GM12878 (cell line): ENCODE measurements around the gene HNMT. TPM values are rescaled to one million over a fixed set of nuclear protein-coding genes. Genes with fewer than 3 reads are reported as not detected.

Source experiments
- ATAC-seq: fragments of 200-7000 bp; cut with Tn5 transposase; 3 replicates; pipeline ENCODE4 v1.9.1; 2020; ENCODE audit warnings: mild to moderate bottlenecking, moderate library complexity
- BruUV-seq: library from RNA; stranded (reverse); fragments of 400-500 nt; replicated peaks from 2 replicates; lab custom pipeline; 2021; lab: Mats Ljungman, UMichigan
- CTCF ChIA-PET: fragments of 300-600 bp; sonication (Branson Sonifier 250); formaldehyde crosslinking; extraction: SDS; loops from one replicate; lab custom pipeline; 2021; ENCODE audit warnings: inconsistent platforms; lab: Yijun Ruan, JAX
- POLR2A ChIA-PET: fragments of 350-600 bp; formaldehyde crosslinking; extraction: SDS; loops from one replicate; lab custom pipeline; 2021; ENCODE audit warnings: inconsistent platforms; lab: Charles Lee
- RAD21 ChIA-PET: fragments of 300-600 bp; sonication (Branson Sonifier 250); formaldehyde crosslinking; loops from one replicate; lab custom pipeline; 2023; ENCODE audit warnings: antibody characterized with exemption; ENCODE audit not compliant: unreplicated experiment; lab: Charles Lee
- SMC1A ChIA-PET: fragments of 300-600 bp; sonication (Branson Sonifier 250); formaldehyde crosslinking; loops from one replicate; lab custom pipeline; 2023; ENCODE audit not compliant: unreplicated experiment, uncharacterized antibody; lab: Charles Lee
- DNase-seq: peaks from one replicate; pipeline ENCODE4 v3.0.0-alpha.2; 2011; ENCODE audit warnings: low read depth, low spot score
- FAIRE-seq: peaks from 3 replicates; lab custom pipeline; 2011; peaks lifted over from hg19 to GRCh38; lab: Jason Lieb, UNC
- H2AFZ ChIP-seq: 2 replicates; pipeline ENCODE4 v1.6.0; 2011; ENCODE audit warnings: low read depth, low read length, control low read depth; ENCODE audit not compliant: control insufficient read depth
- H3K27ac ChIP-seq: 2 replicates; pipeline ENCODE4 v1.5.1; 2011; ENCODE audit warnings: control low read depth; ENCODE audit not compliant: control insufficient read depth, insufficient read depth
- H3K27me3 ChIP-seq, 2 experiments: replicated peaks in 1 of 2; 2 replicates each; pipeline versions ENCODE4 v1.6.0 to v1.6.1; 2011; ENCODE audit warnings: low read length in 1 of 2; ENCODE audit not compliant: control insufficient read depth in 2 of 2, insufficient read depth in 2 of 2
- H3K36me3 ChIP-seq, 2 experiments: 2 replicates each; pipeline ENCODE4 v1.5.1; 2011; ENCODE audit warnings: low read length in 1 of 2; ENCODE audit not compliant: control insufficient read depth in 2 of 2, insufficient read depth in 2 of 2
- H3K4me1 ChIP-seq: 2 replicates; pipeline ENCODE4 v1.6.1; 2011; ENCODE audit warnings: mild to moderate bottlenecking, low read length, moderate library complexity, mixed read lengths; ENCODE audit not compliant: control insufficient read depth, insufficient read depth
- H3K4me2 ChIP-seq: 2 replicates; pipeline ENCODE4 v1.6.0; 2011; ENCODE audit warnings: control low read depth; ENCODE audit not compliant: control insufficient read depth, insufficient read depth
- H3K4me3 ChIP-seq: fragments of 200-600 bp; sonication (generic); 2 replicates; pipeline ENCODE4 v1.5.1; 2016
- H3K79me2 ChIP-seq: 2 replicates; pipeline ENCODE4 v1.6.0; 2011; ENCODE audit warnings: low read length; ENCODE audit not compliant: control insufficient read depth, insufficient read depth
- H3K9ac ChIP-seq: 2 replicates; pipeline ENCODE4 v1.8.0; 2011; ENCODE audit warnings: low read length, control low read depth, mixed read lengths; ENCODE audit not compliant: control insufficient read depth, insufficient read depth
- H3K9me3 ChIP-seq: replicated peaks from 3 replicates; pipeline ENCODE4 v1.5.1; 2011; ENCODE audit warnings: mild to moderate bottlenecking, low read length; ENCODE audit not compliant: control insufficient read depth, insufficient read depth
- H4K20me1 ChIP-seq: 2 replicates; pipeline ENCODE4 v1.6.0; 2011; ENCODE audit not compliant: control insufficient read depth, insufficient read depth
- BCL11A ChIP-seq: IDR thresholded peaks from 2 replicates; pipeline ENCODE4 v1.6.1; 2011; ENCODE audit warnings: low read depth, low read length
- BRCA1 ChIP-seq: IDR thresholded peaks from 2 replicates; pipeline ENCODE4 v1.6.1; 2011; ENCODE audit warnings: low read depth, low read length, improper control_type of control experiment
- DPF2 ChIP-seq: fragments of 450-650 bp; IDR thresholded peaks from 2 replicates; pipeline ENCODE4 v1.6.1; 2017; ENCODE audit warnings: mild to moderate bottlenecking
- EP300 ChIP-seq, 2 experiments: fragments of 150-350 bp in 1 of 2; IDR thresholded peaks; 2 replicates each; pipeline ENCODE4 v1.6.1; 2011 to 2012; ENCODE audit warnings: low read depth in 2 of 2, low read length in 2 of 2, borderline replicate concordance in 1 of 2, improper control_type of control experiment in 1 of 2, inconsistent platforms in 1 of 2; ENCODE audit not compliant: control insufficient read depth in 1 of 2
- ESRRA ChIP-seq: IDR thresholded peaks from 2 replicates; pipeline ENCODE4 v1.6.1; 2012; ENCODE audit warnings: mild to moderate bottlenecking, low read length, improper control_type of control experiment
- FOXM1 ChIP-seq: IDR thresholded peaks from 2 replicates; pipeline ENCODE4 v1.6.1; 2012; ENCODE audit warnings: low read depth, mild to moderate bottlenecking, inconsistent platforms, low read length, moderate library complexity
- IKZF2 ChIP-seq, 2 experiments: fragments of 450-650 bp; IDR thresholded peaks; 2 replicates each; pipeline ENCODE4 v1.6.1; 2017; ENCODE audit warnings: mild to moderate bottlenecking in 2 of 2, moderate library complexity in 2 of 2
- LARP7 ChIP-seq: fragments of 450-650 bp; IDR thresholded peaks from 2 replicates; pipeline ENCODE4 v1.6.1; 2017; ENCODE audit warnings: mild to moderate bottlenecking
- NFIC ChIP-seq: IDR thresholded peaks from 2 replicates; pipeline ENCODE4 v1.6.1; 2012; ENCODE audit warnings: low read depth, mild to moderate bottlenecking, inconsistent platforms, low read length, moderate library complexity
- PAX5 ChIP-seq: IDR thresholded peaks from 2 replicates; pipeline ENCODE4 v1.6.1; 2011; ENCODE audit warnings: low read depth, low read length, borderline replicate concordance
- RFX5 ChIP-seq: IDR thresholded peaks from 2 replicates; pipeline ENCODE4 v1.6.1; 2011; ENCODE audit warnings: low read depth, low read length, improper control_type of control experiment
- USF2 ChIP-seq: IDR thresholded peaks from 2 replicates; pipeline ENCODE4 v1.6.1; 2011; ENCODE audit warnings: low read depth, low read length, improper control_type of control experiment, borderline replicate concordance
- WGBS: methylation state at CpG from one replicate; pipeline ENCODE4 v1.1.6; 2016; ENCODE audit warnings: low lambda C conversion rate; ENCODE audit not compliant: insufficient replicate concordance, insufficient coverage; ENCODE audit errors: missing lambda C conversion rate; 5-methylcytosine and 5-hydroxymethylcytosine counted together
- in situ Hi-C: fragments of 300-500 bp; cut with MboI; formaldehyde crosslinking; loops from 9 replicates; pipeline ENCODE4 v1.14.3; 2018; ENCODE audit warnings: mixed read lengths
- intact Hi-C: fragments of 100-400 bp; cut with micrococcal nuclease; formaldehyde crosslinking; loops from one replicate; pipeline ENCODE4 v1.14.2; 2022; ENCODE audit not compliant: unreplicated experiment
- polyA plus RNA-seq, 11 experiments: library from polyadenylated mRNA; depleted of rRNA in 4 of 11; unstranded in 6 of 11; stranded (reverse) in 5 of 11; fragments of >200 nt; fragmentation: Nextera tagmentation in 4 of 11; fragmentation: Illumina TruSeq in 1 of 11; extraction: Ambion mirVana in 4 of 11; extraction: Trizol in 1 of 11; gene quantifications; 1 replicate in 1 of 11; 2 replicates in 10 of 11; pipeline versions ENCODE4 v1.2.1 to v1.2.3, GENCODE V29; 2011 to 2016; ENCODE audit warnings: inconsistent platforms in 2 of 11, missing spikeins in 2 of 11, low read depth in 1 of 11
- total RNA-seq, 4 experiments: library from RNA; depleted of rRNA in 3 of 4; stranded (reverse); fragments of >200 nt in 3 of 4; fragmentation: Illumina TruSeq in 1 of 4; extraction: Trizol in 1 of 4; gene quantifications; 2 replicates each; pipeline versions ENCODE4 v1.2.1 to v1.2.3, GENCODE V29; 2013 to 2021
- TF ChIP-seq, protein P1 (sequence below), 3 experiments: IDR thresholded peaks in 2 of 3; conservative IDR thresholded peaks in 1 of 3; 2 replicates each; pipeline ENCODE4 v1.5.1; 2011; ENCODE audit warnings: low read depth in 3 of 3, low read length in 3 of 3, mild to moderate bottlenecking in 3 of 3, control low read depth in 2 of 3, moderate library complexity in 2 of 3, inconsistent platforms in 1 of 3, mixed read lengths in 1 of 3; ENCODE audit not compliant: control insufficient read depth in 2 of 3, insufficient read depth in 1 of 3; ENCODE audit errors: extremely low read depth in 1 of 3
- TF ChIP-seq, protein P2 (sequence below): fragments of 450-650 bp; IDR thresholded peaks from 2 replicates; pipeline ENCODE4 v1.6.1; 2017; ENCODE audit warnings: mild to moderate bottlenecking, low read depth, inconsistent platforms; ENCODE audit not compliant: poor library complexity, severe bottlenecking

Gene HNMT
- total and polyA plus RNA-seq, 10 of the 15 experiments (the other 5 are each of a cell fraction or from before 2014, with no cell fraction given): not detected

DNA sequence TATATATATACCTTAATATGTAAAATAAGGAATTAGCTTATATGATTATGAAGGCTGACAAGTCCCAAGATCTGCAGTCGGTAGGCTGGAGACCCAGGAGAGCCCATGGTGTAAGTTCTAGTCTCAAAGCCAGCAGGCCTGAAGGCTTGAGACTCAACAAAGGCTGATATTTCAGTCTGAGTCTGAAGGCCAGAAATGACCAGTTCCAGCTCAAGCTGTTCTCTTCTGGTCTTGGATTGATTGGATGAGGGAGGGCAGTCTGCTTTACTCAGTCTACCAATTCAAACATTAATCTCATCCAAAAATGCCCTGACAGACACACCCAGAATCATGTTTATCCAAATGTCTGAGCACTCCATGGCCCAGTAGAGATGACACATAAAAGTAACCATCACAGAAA, 22.0 kb downstream of the HNMT start:
- WGBS: 43% methylated on average over 1 of the region's 1 CpG
- ChIA-PET POLR2A (no interaction called here), CTCF (no interaction called here), RAD21 (no interaction called here), SMC1A (interaction anchor here (1.2 to 1.7 kb wide), 2 partner anchors 9 to 11 kb away, joined by 3 to 5 read pairs; no protein-coding TSS in a partner anchor)
- FAIRE-seq: no peak
- H4K20me1 ChIP-seq: no peaks in the 10 kb centered on the region
- no peak overlapping the region for H3K9ac ChIP-seq
- no peaks in the 10 kb centered on the region for H3K4me1 ChIP-seq
- TF ChIP-seq IKZF2 (IDR thresholded peaks at IDR 0.05) (no peak), BCL11A (no peak), RFX5 (no peak), DPF2 (no peak)
- TF ChIP-seq, protein P1, sequence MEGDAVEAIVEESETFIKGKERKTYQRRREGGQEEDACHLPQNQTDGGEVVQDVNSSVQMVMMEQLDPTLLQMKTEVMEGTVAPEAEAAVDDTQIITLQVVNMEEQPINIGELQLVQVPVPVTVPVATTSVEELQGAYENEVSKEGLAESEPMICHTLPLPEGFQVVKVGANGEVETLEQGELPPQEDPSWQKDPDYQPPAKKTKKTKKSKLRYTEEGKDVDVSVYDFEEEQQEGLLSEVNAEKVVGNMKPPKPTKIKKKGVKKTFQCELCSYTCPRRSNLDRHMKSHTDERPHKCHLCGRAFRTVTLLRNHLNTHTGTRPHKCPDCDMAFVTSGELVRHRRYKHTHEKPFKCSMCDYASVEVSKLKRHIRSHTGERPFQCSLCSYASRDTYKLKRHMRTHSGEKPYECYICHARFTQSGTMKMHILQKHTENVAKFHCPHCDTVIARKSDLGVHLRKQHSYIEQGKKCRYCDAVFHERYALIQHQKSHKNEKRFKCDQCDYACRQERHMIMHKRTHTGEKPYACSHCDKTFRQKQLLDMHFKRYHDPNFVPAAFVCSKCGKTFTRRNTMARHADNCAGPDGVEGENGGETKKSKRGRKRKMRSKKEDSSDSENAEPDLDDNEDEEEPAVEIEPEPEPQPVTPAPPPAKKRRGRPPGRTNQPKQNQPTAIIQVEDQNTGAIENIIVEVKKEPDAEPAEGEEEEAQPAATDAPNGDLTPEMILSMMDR (IDR thresholded peaks at IDR 0.05 in 2 of 3, conservative IDR thresholded peaks at IDR 0.05 in 1 of 3; ENCODE audit: control insufficient read depth in 2 of 3, extremely low read depth in 1 of 3, insufficient read depth in 1 of 3, low read depth in 3 of 3, low read length in 3 of 3): no peak
- ATAC-seq: no peak
- BruUV-seq: no TSS peak
- H3K27ac ChIP-seq: no peak overlapping the region
- no peaks in the 10 kb centered on the region for H3K9me3 ChIP-seq
- no peaks in the 10 kb centered on the region for H3K79me2 ChIP-seq
- no peak overlapping the region for H3K4me3 ChIP-seq
- intact Hi-C loops (no loop called here), in situ Hi-C loops (no loop called here)
- H3K27me3 ChIP-seq: no peaks in the 10 kb centered on the region
- no peak overlapping the region for H2AFZ ChIP-seq
- no peak overlapping the region for H3K4me2 ChIP-seq
- DNase-seq: no peak
- no peaks in the 10 kb centered on the region for H3K36me3 ChIP-seq

DNA sequence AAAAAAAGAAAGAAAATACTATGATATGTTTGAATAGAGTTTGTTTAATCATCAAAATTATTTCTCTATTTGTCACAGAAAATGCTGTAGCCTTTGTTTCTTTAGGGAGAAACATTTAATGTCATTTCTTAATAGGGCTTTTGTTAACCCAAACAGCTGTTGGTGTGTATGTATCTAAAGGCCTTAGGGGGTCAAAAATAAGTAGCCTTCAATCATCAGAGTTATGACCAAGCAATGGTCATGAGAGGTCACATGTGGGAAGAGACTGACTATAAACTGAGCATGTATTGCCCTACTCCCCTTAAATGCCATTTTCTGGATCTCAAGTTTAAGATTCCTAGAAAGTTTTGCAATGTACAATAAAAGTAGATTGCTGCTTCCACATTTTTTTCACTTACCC, 22.7 kb downstream of the HNMT start:
- POLR2A ChIA-PET: no interaction called here
- TF ChIP-seq EP300 (IDR thresholded peaks at IDR 0.05; ENCODE audit: borderline replicate concordance in 1 of 2, control insufficient read depth in 1 of 2, low read depth in 2 of 2, low read length in 2 of 2) (no peak), ESRRA (no peak), PAX5 (no peak), USF2 (no peak), FOXM1 (no peak), LARP7 (no peak), BRCA1 (no peak), NFIC (no peak)
- TF ChIP-seq, protein P2, sequence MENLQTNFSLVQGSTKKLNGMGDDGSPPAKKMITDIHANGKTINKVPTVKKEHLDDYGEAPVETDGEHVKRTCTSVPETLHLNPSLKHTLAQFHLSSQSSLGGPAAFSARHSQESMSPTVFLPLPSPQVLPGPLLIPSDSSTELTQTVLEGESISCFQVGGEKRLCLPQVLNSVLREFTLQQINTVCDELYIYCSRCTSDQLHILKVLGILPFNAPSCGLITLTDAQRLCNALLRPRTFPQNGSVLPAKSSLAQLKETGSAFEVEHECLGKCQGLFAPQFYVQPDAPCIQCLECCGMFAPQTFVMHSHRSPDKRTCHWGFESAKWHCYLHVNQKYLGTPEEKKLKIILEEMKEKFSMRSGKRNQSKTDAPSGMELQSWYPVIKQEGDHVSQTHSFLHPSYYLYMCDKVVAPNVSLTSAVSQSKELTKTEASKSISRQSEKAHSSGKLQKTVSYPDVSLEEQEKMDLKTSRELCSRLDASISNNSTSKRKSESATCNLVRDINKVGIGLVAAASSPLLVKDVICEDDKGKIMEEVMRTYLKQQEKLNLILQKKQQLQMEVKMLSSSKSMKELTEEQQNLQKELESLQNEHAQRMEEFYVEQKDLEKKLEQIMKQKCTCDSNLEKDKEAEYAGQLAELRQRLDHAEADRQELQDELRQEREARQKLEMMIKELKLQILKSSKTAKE: no peak

More for the DNA sequence above, 22.7 kb downstream of the HNMT start:
- H3K9me3 ChIP-seq: no peaks in the 10 kb centered on the region
- H4K20me1 ChIP-seq: no peaks in the 10 kb centered on the region
- ChIA-PET CTCF (no interaction called here), RAD21 (no interaction called here), SMC1A (interaction anchor here (1.7 kb wide), 1 partner anchor 10 kb away, joined by 5 read pairs; no protein-coding TSS in a partner anchor)
- H3K4me3 ChIP-seq: no peak overlapping the region
- no peak for FAIRE-seq
- intact Hi-C loops: no loop called here
- no peaks in the 10 kb centered on the region for H3K27me3 ChIP-seq
- H3K4me2 ChIP-seq: no peak overlapping the region
- no peaks in the 10 kb centered on the region for H3K36me3 ChIP-seq
- H2AFZ ChIP-seq: no peak overlapping the region
- no TSS peak for BruUV-seq
- no peak for DNase-seq
- no peaks in the 10 kb centered on the region for H3K4me1 ChIP-seq
- in situ Hi-C loops: no loop called here
- H3K27ac ChIP-seq: no peak overlapping the region
- H3K79me2 ChIP-seq: no peaks in the 10 kb centered on the region
- ATAC-seq: no peak
- no peak overlapping the region for H3K9ac ChIP-seq
